HEK293 (cell line): Measurements from ENCODE around the gene MYLK.

Source experiments
- CTCF ChIA-PET: fragments of 350-600 bp; formaldehyde crosslinking; extraction: SDS; loops from one replicate; lab custom pipeline; 2021; ENCODE audit warnings: antibody characterized with exemption; lab: Yijun Ruan, JAX
- POLR2A ChIA-PET: fragments of 300-600 bp; formaldehyde crosslinking; extraction: SDS; loops from one replicate; lab custom pipeline; 2020; ENCODE audit warnings: antibody characterized with exemption, inconsistent platforms; lab: Yijun Ruan, JAX
- H3K27ac ChIP-seq: fragments of 200-500 bp; sonication (Bioruptor generic); 2 replicates; pipeline ENCODE4 v1.5.1; 2014; ENCODE audit warnings: low read depth, low read length, control low read depth, inconsistent platforms; ENCODE audit errors: extremely low read depth
- H3K36me3 ChIP-seq, 2 experiments: fragments of 200-500 bp in 1 of 2; sonication (Bioruptor generic) in 1 of 2; 1 replicate in 1 of 2; 2 replicates in 1 of 2; pipeline ENCODE4 v1.5.1; 2014 to 2017; ENCODE audit warnings: inconsistent platforms in 2 of 2, low read length in 2 of 2; ENCODE audit not compliant: control insufficient read depth in 2 of 2, insufficient read depth in 1 of 2
- H3K4me1 ChIP-seq: fragments of 200-500 bp; sonication (Bioruptor generic); 2 replicates; pipeline ENCODE4 v1.5.1; 2014; ENCODE audit warnings: mild to moderate bottlenecking, low read length, inconsistent platforms; ENCODE audit not compliant: control insufficient read depth, insufficient read depth
- H3K4me3 ChIP-seq: 2 replicates; pipeline ENCODE4 v1.5.1; 2011; ENCODE audit warnings: low read depth, mild to moderate bottlenecking, control low read depth, low read length, moderate library complexity
- H3K9me3 ChIP-seq: fragments of 200-500 bp; sonication (Bioruptor generic); 2 replicates; pipeline ENCODE4 v1.5.1; 2014; ENCODE audit warnings: low read depth, low read length, inconsistent platforms; ENCODE audit not compliant: control insufficient read depth, insufficient read depth
- GFI1B ChIP-seq: fragments of 450-650 bp; formaldehyde crosslinking; IDR thresholded peaks from 2 replicates; pipeline ENCODE4 v1.5.1; 2016; ENCODE audit warnings: missing biosample characterization, missing genetic modification characterization
- HOXA7 ChIP-seq: sonication (generic); formaldehyde crosslinking; IDR thresholded peaks from 2 replicates; pipeline ENCODE4 v1.8.1; 2022; ENCODE audit warnings: missing genetic modification reagents, borderline replicate concordance
- HOXD13 ChIP-seq: sonication (generic); formaldehyde crosslinking; IDR thresholded peaks from 2 replicates; pipeline ENCODE4 v1.8.0; 2022; ENCODE audit warnings: missing genetic modification reagents, borderline replicate concordance
- SP7 ChIP-seq: fragments of 450-650 bp; formaldehyde crosslinking; IDR thresholded peaks from 2 replicates; pipeline ENCODE4 v1.5.1; 2016; ENCODE audit warnings: missing biosample characterization, missing genetic modification characterization
- ZNF10 ChIP-seq: fragments of 450-650 bp; formaldehyde crosslinking; IDR thresholded peaks from 2 replicates; pipeline ENCODE4 v1.5.1; 2017; ENCODE audit warnings: missing biosample characterization, missing genetic modification characterization
- ZNF146 ChIP-seq: fragments of 450-650 bp; formaldehyde crosslinking; IDR thresholded peaks from 2 replicates; pipeline ENCODE4 v1.5.1; 2016; ENCODE audit warnings: missing biosample characterization, missing genetic modification characterization
- ZNF174 ChIP-seq: fragments of 450-650 bp; formaldehyde crosslinking; IDR thresholded peaks from 2 replicates; pipeline ENCODE4 v1.5.0; 2017; ENCODE audit warnings: missing biosample characterization, mild to moderate bottlenecking, missing genetic modification characterization
- ZNF19 ChIP-seq: fragments of 450-650 bp; formaldehyde crosslinking; IDR thresholded peaks from 2 replicates; pipeline ENCODE4; 2016; ENCODE audit warnings: missing biosample characterization, missing genetic modification characterization, low read depth
- ZNF350 ChIP-seq: fragments of 450-650 bp; formaldehyde crosslinking; IDR thresholded peaks from 2 replicates; pipeline ENCODE4 v1.5.0; 2017; ENCODE audit warnings: missing biosample characterization, mild to moderate bottlenecking, missing genetic modification characterization
- ZNF433 ChIP-seq: fragments of 450-650 bp; formaldehyde crosslinking; IDR thresholded peaks from 2 replicates; pipeline ENCODE4 v1.5.1; 2016; ENCODE audit warnings: missing biosample characterization, missing genetic modification characterization, low read depth
- ZNF473 ChIP-seq: fragments of 450-650 bp; formaldehyde crosslinking; IDR thresholded peaks from 2 replicates; pipeline ENCODE4 v1.5.1; 2017; ENCODE audit warnings: missing biosample characterization, missing genetic modification characterization
- ZNF530 ChIP-seq: fragments of 450-650 bp; formaldehyde crosslinking; IDR thresholded peaks from 2 replicates; pipeline ENCODE4 v1.5.1; 2016; ENCODE audit warnings: low read depth, missing biosample characterization, missing genetic modification characterization
- ZNF558 ChIP-seq: fragments of 450-650 bp; formaldehyde crosslinking; IDR thresholded peaks from 2 replicates; pipeline ENCODE4 v1.5.1; 2016; ENCODE audit warnings: missing biosample characterization, missing genetic modification characterization
- ZNF596 ChIP-seq: fragments of 450-650 bp; IDR thresholded peaks from 2 replicates; pipeline ENCODE4 v1.5.0; 2018; ENCODE audit warnings: missing biosample characterization, mild to moderate bottlenecking, missing genetic modification characterization, moderate library complexity
- ZNF664 ChIP-seq: fragments of 450-650 bp; formaldehyde crosslinking; IDR thresholded peaks from 2 replicates; pipeline ENCODE4 v1.5.1; 2016; ENCODE audit warnings: missing biosample characterization, missing genetic modification characterization
- ZNF670 ChIP-seq: fragments of 450-650 bp; formaldehyde crosslinking; IDR thresholded peaks from 2 replicates; pipeline ENCODE4 v1.5.1; 2016; ENCODE audit warnings: missing biosample characterization, missing genetic modification characterization, low read depth
- ZNF785 ChIP-seq: fragments of 450-650 bp; formaldehyde crosslinking; IDR thresholded peaks from 2 replicates; pipeline ENCODE4 v1.5.1; 2016; ENCODE audit warnings: missing biosample characterization, missing genetic modification characterization
- TF ChIP-seq, protein P1 (sequence below): fragments of 450-650 bp; formaldehyde crosslinking; IDR thresholded peaks from 2 replicates; pipeline ENCODE4 v1.5.1; 2016; ENCODE audit warnings: missing biosample characterization, missing genetic modification characterization
- TF ChIP-seq, protein P2 (sequence below): fragments of 450-650 bp; formaldehyde crosslinking; IDR thresholded peaks from 2 replicates; pipeline ENCODE4 v1.5.1; 2016; ENCODE audit warnings: missing biosample characterization, missing genetic modification characterization
- TF ChIP-seq, protein P3 (sequence below): fragments of 450-650 bp; formaldehyde crosslinking; IDR thresholded peaks from 2 replicates; pipeline ENCODE4 v1.5.1; 2016; ENCODE audit warnings: missing biosample characterization, missing genetic modification characterization
- TF ChIP-seq, protein P4 (sequence below): fragments of 450-650 bp; formaldehyde crosslinking; IDR thresholded peaks from 2 replicates; pipeline ENCODE4 v1.5.1; 2016; ENCODE audit warnings: missing biosample characterization, missing genetic modification characterization

Gene MYLK

DNA sequence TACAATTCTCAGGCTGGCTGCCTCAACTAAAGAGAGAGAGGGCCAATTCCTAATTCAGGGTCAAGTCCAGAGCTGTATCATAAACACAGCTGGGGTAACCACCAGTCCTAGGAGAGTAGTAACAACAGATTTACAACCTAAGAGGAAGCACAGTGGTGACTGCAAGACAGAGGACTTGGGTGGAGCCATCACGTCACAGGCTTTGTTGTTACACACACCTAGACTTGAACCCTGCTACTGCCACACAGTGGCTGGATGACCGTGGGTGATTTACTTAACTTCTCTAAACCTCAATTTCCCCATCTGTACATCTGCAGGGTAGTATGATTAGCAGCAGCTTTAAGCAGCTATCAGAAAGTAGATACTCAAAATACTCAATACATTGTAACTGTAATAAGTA is 78.6 kb downstream of the MYLK start:
- Histone ChIP-seq H3K4me1 (no peaks in the 10 kb centered on the region), H3K36me3 (no peaks in the 10 kb centered on the region), H3K4me3 (no peak overlapping the region), H3K27ac (no peak overlapping the region), H3K9me3 (no peaks in the 10 kb centered on the region)
- CTCF ChIA-PET: interaction anchor here (0.6 to 0.8 kb wide), 3 partner anchors 71 to 160 kb away, joined by 3 read pairs; no protein-coding TSS in a partner anchor
- TF ChIP-seq, protein P1, sequence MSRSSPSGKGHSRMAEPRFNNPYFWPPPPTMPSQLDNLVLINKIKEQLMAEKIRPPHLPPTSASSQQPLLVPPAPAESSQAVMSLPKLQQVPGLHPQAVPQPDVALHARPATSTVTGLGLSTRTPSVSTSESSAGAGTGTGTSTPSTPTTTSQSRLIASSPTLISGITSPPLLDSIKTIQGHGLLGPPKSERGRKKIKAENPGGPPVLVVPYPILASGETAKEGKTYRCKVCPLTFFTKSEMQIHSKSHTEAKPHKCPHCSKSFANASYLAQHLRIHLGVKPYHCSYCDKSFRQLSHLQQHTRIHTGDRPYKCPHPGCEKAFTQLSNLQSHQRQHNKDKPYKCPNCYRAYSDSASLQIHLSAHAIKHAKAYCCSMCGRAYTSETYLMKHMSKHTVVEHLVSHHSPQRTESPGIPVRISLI (tag by site-specific recombination): no peak
- TF ChIP-seq GFI1B: no peak
- TF ChIP-seq, protein P2, sequence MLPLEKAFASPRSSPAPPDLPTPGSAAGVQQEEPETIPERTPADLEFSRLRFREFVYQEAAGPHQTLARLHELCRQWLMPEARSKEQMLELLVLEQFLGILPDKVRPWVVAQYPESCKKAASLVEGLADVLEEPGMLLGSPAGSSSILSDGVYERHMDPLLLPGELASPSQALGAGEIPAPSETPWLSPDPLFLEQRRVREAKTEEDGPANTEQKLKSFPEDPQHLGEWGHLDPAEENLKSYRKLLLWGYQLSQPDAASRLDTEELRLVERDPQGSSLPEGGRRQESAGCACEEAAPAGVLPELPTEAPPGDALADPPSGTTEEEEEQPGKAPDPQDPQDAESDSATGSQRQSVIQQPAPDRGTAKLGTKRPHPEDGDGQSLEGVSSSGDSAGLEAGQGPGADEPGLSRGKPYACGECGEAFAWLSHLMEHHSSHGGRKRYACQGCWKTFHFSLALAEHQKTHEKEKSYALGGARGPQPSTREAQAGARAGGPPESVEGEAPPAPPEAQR (tag by site-specific recombination): no peak
- TF ChIP-seq HOXA7 (CRISPR knock-in tag): no peak
- TF ChIP-seq, protein P3, sequence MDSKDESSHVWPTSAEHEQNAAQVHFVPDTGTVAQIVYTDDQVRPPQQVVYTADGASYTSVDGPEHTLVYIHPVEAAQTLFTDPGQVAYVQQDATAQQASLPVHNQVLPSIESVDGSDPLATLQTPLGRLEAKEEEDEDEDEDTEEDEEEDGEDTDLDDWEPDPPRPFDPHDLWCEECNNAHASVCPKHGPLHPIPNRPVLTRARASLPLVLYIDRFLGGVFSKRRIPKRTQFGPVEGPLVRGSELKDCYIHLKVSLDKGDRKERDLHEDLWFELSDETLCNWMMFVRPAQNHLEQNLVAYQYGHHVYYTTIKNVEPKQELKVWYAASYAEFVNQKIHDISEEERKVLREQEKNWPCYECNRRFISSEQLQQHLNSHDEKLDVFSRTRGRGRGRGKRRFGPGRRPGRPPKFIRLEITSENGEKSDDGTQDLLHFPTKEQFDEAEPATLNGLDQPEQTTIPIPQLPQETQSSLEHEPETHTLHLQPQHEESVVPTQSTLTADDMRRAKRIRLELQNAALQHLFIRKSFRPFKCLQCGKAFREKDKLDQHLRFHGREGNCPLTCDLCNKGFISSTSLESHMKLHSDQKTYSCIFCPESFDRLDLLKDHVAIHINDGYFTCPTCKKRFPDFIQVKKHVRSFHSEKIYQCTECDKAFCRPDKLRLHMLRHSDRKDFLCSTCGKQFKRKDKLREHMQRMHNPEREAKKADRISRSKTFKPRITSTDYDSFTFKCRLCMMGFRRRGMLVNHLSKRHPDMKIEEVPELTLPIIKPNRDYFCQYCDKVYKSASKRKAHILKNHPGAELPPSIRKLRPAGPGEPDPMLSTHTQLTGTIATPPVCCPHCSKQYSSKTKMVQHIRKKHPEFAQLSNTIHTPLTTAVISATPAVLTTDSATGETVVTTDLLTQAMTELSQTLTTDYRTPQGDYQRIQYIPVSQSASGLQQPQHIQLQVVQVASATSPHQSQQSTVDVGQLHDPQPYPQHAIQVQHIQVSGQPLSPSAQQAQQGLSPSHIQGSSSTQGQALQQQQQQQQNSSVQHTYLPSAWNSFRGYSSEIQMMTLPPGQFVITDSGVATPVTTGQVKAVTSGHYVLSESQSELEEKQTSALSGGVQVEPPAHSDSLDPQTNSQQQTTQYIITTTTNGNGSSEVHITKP (tag by site-specific recombination): no peak
- no peak for TF ChIP-seq ZNF433 (tag by site-specific recombination)
- TF ChIP-seq HOXD13 (CRISPR knock-in tag): no peak
- no peak for TF ChIP-seq ZNF670 (tag by site-specific recombination)
- no peak for TF ChIP-seq ZNF174 (tag by site-specific recombination)
- no peak for TF ChIP-seq ZNF19 (tag by site-specific recombination)
- no peak for TF ChIP-seq SP7 (tag by site-specific recombination)
- TF ChIP-seq ZNF350 (tag by site-specific recombination): no peak
- no peak for TF ChIP-seq ZNF146 (tag by site-specific recombination)
- TF ChIP-seq ZNF473: no peak
- TF ChIP-seq, protein P4, sequence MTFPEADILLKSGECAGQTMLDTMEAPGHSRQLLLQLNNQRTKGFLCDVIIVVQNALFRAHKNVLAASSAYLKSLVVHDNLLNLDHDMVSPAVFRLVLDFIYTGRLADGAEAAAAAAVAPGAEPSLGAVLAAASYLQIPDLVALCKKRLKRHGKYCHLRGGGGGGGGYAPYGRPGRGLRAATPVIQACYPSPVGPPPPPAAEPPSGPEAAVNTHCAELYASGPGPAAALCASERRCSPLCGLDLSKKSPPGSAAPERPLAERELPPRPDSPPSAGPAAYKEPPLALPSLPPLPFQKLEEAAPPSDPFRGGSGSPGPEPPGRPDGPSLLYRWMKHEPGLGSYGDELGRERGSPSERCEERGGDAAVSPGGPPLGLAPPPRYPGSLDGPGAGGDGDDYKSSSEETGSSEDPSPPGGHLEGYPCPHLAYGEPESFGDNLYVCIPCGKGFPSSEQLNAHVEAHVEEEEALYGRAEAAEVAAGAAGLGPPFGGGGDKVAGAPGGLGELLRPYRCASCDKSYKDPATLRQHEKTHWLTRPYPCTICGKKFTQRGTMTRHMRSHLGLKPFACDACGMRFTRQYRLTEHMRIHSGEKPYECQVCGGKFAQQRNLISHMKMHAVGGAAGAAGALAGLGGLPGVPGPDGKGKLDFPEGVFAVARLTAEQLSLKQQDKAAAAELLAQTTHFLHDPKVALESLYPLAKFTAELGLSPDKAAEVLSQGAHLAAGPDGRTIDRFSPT (tag by site-specific recombination): no peak
- no peak for TF ChIP-seq ZNF664 (tag by site-specific recombination)
- POLR2A ChIA-PET: no interaction called here

DNA sequence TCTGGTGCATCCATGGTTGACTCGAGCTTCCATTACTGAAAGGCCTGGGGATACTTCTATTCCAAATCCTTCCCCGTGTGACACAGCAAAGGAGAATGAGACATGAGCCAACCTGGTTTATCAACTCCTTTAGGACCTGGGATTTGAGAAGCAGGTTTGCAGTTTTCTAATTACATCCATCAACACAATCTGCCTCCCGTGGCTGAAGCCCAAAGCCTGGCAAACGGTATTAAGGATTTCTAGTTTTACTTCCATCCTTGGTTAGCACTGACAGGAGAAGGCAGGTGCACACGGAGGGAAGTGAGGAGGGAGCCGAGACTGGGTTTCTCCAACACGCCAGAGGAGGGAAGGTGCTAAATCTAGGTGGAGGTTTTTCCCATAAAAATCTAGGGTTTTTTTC is 79.0 kb downstream of the MYLK start:
- no peak overlapping the region for H3K27ac ChIP-seq
- no peak overlapping the region for H3K4me3 ChIP-seq
- H3K9me3 ChIP-seq: no peaks in the 10 kb centered on the region
- H3K36me3 ChIP-seq: no peaks in the 10 kb centered on the region
- CTCF ChIA-PET: interaction anchor here (0.6 to 0.8 kb wide), 3 partner anchors 43 to 160 kb away, joined by 3 read pairs; no protein-coding TSS in a partner anchor
- H3K4me1 ChIP-seq: no peaks in the 10 kb centered on the region
- POLR2A ChIA-PET: no interaction called here
- TF ChIP-seq ZNF530 (tag by site-specific recombination) (no peak), ZNF558 (tag by site-specific recombination) (no peak), ZNF596 (tag by site-specific recombination) (no peak), ZNF10 (tag by site-specific recombination) (no peak), ZNF433 (tag by site-specific recombination) (no peak), ZNF785 (tag by site-specific recombination) (no peak)
